M059J (cell line): ENCODE data around the gene CAMSAP3. TPM values are rescaled to one million over a fixed set of nuclear protein-coding genes. Genes with fewer than 3 reads are reported as not detected.

Source experiments
- DNase-seq: peaks from one replicate; pipeline ENCODE4 v3.0.0-alpha.2; 2012; ENCODE audit warnings: low read depth
- total RNA-seq: library from RNA; depleted of rRNA; stranded (reverse); fragments of >200 nt; shearing (Covaris generic); gene quantifications from 2 replicates; pipeline ENCODE4 v1.2.3, GENCODE V29; 2014; rRNA removed

Gene CAMSAP3
- total RNA-seq: 0.15 TPM in 1 of 2 replicates, not detected in the other

- no peak for DNase-seq
Observed at GRCh38 chr19:7595466-7596133, at the start of gene CAMSAP3. Gene CAMSAP3, plus strand, starts transcription at chr19:7595863. Its CDS starts 140 bp downstream, at chr19:7596003.

- no peak for DNase-seq
Observed at GRCh38 chr19:7545904-7546303, 49.8 kb upstream of the CAMSAP3 start.

- DNase-seq: peak; percentile 11
Observed at GRCh38 chr19:7547159-7547558, 48.5 kb upstream of the CAMSAP3 start.

GRCh38 chr19:7549429-7550148, 46.1 kb upstream of the CAMSAP3 start:
- DNase-seq: no peak

- DNase-seq: no peak
Observed at GRCh38 chr19:7550169-7550770, 45.4 kb upstream of the CAMSAP3 start.

GRCh38 chr19:7550987-7551761, 44.5 kb upstream of the CAMSAP3 start:
- peak; percentile 37 for DNase-seq

GRCh38 chr19:7552781-7553180, 42.9 kb upstream of the CAMSAP3 start:
- DNase-seq: no peak

GRCh38 chr19:7554565-7554964, 41.1 kb upstream of the CAMSAP3 start:
- DNase-seq: no peak

GRCh38 chr19:7554990-7555864, 40.4 kb upstream of the CAMSAP3 start:
- no peak for DNase-seq

- DNase-seq: no peak
Observed at GRCh38 chr19:7556696-7557315, 38.9 kb upstream of the CAMSAP3 start.

- DNase-seq: no peak
Observed at GRCh38 chr19:7558667-7559066, 37.0 kb upstream of the CAMSAP3 start.

GRCh38 chr19:7559102-7559501, 36.6 kb upstream of the CAMSAP3 start:
- DNase-seq: no peak

GRCh38 chr19:7560255-7560654, 35.4 kb upstream of the CAMSAP3 start:
- no peak for DNase-seq

- DNase-seq: no peak
Observed at GRCh38 chr19:7561325-7561724, 34.3 kb upstream of the CAMSAP3 start.

- no peak for DNase-seq
Observed at GRCh38 chr19:7562646-7563393, 32.8 kb upstream of the CAMSAP3 start.

GRCh38 chr19:7564866-7565265, 30.8 kb upstream of the CAMSAP3 start:
- DNase-seq: no peak

- DNase-seq: no peak
Observed at GRCh38 chr19:7565332-7565731, 30.3 kb upstream of the CAMSAP3 start.

- no peak for DNase-seq
Observed at GRCh38 chr19:7570761-7571160, 24.9 kb upstream of the CAMSAP3 start.

GRCh38 chr19:7575434-7576040, 20.1 kb upstream of the CAMSAP3 start:
- peak; percentile 18 for DNase-seq
